NCI-H2196 (cell line): Measurements from ENCODE around the gene MANF.
"Not testable (repeated sequence)": the region's sequence is repeated elsewhere in the genome, so short reads cannot be mapped to it uniquely, and the experiment has no call there.

Experiments used
- DNase-seq: peaks from one replicate; lab custom pipeline; 2025; ENCODE audit not compliant: unreplicated experiment; lab: John Stamatoyannopoulos, UW

The MANF gene

DNA sequence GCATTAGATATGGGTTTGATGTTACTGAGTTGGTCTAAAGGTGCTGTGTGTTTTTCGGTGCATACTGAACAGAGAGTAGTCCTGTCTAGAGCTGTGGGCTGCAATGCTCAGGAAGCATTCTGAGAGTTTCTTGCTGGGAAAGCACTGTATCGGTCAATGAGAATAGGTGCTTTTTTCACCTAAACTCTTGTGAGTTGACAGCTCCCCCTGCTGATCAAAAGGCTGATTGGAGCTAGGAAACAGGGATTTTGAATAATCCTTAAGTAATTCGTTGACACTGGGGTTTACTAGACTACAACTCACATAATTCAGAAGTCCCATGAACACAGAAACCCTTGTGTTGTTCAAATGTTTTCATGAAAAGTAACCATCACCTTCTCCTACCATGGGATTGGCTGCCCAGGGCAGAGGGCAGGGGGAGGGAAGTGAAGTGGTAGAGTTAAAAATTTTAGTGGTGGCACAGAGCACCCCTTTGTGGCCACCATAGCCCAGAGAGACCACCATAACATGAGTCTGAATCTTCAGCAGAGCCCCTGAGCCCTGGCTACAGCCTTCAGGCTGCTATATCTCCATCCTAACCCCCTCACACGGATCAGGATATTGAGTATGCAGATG lies 13.0 kb upstream of the MANF start:
- DNase-seq, result peak; percentile 59

DNA sequence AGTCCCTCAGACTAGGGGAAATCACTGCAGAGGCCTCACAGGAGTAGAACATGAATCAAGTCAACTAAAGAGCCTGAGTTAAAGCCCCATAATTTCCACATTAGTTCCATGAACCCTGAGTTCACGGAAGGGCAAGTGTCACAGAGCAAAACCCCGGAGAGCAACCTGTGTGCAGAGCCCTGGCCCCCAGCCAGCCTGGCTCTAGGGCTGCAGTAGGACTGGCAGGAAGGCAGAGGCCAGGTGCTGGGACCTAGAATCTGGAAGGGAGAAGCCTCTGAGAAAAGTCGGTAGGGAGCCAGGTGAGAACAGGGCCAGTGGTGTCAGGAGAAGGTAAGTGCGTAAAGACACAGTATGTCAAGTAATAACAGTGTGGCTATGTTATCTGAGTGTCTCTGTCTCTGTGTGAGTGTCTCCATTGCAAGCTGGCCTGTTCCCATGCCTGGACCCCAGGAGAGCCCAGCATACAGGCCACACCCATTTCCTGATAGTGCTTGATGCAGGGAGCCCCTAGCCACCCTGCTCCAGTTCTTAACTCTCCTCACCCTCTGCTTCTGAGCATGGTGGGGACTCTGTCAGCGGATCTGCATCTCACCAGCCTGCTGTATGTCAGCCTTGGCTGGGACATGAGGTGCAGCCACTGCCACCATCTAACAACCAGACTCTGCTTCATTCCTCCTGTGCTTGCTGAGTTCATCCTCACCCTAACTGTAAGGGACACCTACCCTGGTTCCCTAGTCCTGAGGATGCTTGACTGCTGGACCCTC lies 11.3 kb upstream of the MANF start:
- DNase-seq, result peak; percentile 5

DNA sequence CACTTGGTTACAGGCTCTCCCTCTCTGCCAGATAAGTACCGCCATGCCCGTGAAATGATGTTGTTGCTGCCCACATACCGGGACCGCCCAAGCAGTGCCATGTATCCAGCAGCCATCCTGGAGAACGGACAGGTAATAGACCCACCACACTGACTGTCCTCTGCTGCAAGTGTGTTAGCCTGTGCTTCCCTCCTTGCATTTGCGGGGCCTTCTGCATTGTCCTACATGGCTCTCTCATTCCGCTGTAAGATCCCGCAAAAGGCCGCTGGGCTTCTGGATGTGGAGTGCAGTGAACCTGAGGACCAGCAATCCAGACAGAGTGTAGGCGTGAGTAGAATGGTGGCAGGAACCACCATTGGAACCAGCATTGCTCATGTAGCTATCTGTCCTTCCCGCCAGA lies 10.6 kb upstream of the MANF start:
- DNase-seq, result no peak

DNA sequence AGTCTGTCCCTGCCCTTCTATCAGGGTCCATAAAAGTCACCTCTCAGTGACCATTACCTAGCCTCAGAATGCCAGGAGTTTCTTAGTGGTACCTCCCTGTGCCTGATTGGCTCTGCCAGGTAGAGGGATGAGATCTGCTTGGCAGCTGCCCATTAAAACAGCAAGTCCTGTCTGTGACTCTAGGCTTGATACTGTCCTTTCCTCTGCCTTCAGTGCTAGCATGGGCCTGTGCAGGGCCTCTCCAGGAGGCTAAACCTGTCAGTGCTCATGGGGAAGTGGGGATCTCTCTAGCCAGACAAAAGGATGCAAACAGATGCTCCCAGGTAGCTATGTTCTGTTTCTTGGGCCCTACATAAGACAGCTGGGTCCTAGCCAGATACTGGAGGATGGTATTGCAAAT lies 10.0 kb upstream of the MANF start:
- no peak for DNase-seq

DNA sequence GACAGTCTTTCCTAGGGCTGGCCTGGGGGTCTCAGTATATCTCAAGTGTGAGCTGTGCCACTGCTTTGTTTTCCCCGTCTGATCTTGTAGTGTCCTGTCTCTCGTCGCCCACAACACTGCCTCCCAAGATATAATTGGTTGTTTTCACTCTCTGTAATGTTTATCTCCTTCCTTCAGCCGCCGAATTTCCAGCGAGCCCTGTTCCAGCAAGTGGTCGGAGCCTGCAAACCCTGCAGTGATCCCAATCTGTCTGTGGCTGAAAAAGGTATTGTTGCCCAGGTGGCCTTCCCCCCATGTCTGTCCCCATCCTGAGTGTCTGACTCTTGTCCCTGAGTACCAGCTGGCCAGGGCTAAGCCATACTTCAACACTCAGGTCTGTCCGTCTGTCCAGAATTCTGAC lies 9.5 kb upstream of the MANF start:
- DNase-seq, result no peak

DNA sequence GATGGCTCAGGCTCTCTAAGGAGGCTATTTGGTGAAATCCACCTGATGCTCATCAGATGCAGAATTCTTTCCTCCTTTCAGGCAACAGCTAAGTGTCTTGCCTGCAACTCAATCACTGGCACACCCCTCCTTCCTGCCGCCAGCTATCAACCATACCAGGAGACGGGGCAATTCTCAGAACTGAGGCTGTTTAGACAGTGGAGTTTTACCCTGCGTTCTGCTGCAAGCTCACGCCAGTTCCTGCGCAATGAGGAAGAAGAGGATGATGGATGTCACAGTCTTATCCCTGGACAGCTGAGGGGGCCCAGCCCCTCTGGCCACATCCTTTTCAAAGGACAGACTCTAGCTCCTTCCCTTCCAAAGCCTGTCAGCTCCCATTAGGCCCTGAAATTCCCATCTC lies 7.0 kb upstream of the MANF start:
- no peak for DNase-seq

DNA sequence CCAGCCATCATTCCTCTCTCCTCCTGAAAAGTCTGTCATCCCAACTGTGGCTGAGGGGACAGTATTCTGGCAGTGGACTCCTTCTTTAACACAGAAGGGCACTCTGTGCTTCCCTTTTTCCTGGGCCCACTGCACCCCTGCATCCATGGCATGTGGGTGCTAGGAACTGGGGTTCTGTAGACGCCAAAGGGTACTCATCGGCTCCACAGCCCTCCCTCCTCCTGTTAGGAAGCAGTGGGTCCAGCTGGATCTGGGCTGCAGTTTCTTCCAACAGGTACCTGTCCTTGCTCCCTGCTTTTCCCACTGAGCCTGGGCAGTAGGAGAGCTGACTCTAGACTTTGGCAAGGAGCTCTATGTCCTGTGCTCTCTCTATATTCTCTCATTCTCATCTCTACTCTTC lies 6.4 kb upstream of the MANF start:
- DNase-seq, result no peak

DNA sequence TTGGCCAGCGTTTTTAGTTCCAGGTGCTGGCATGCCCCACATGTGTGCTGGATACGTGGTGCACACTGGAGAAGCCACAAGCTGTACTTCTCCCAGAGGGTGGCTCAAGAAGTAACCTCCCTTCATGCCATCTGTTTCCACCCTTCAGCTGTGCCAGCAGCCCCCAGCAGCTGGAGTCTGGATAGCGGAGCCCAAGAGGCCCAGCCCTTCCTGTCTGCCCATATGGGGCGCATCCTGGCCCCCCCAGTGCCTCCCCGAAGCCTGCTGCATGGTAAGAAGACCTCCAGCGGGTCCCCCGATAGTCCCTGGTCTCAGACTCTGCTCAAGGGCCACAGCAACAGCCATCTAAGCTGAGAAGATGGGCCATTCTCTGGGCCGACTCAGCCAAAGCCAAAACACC lies 5.8 kb upstream of the MANF start:
- no peak for DNase-seq

DNA sequence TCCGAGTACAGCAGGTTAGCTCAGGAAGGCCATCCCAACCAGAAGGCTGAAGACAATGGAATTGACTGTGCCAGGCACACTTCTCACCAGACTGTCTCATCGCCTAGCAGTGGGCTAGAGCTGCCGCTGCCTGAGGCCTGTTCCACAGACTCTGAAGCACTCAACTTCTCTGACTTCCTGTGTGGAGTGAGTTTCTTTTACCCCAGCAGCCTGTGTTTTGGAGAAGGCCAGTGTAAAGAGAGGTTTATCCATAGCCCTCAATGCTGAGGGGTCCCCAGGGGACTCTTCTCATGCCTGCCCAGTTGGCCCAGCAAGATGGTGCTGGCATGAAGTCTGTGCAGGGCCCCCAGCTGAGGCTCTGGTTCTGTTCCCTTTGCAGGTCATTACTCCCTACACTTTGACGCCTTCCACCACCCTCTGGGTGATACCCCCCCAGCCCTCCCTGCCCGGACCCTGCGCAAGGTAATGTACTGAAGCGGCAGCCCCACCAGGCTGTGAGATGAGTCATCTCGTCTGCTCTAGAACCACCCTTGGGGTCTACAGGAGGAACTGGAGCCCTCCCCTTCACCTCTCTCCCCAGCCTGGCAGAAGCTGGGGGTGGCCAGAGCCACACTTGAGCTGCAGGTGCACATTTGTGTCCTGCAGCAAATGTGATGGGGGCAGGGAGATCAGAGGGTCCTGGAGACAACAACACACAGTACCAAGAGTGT lies 5.2 kb upstream of the MANF start:
- no peak for DNase-seq

DNA sequence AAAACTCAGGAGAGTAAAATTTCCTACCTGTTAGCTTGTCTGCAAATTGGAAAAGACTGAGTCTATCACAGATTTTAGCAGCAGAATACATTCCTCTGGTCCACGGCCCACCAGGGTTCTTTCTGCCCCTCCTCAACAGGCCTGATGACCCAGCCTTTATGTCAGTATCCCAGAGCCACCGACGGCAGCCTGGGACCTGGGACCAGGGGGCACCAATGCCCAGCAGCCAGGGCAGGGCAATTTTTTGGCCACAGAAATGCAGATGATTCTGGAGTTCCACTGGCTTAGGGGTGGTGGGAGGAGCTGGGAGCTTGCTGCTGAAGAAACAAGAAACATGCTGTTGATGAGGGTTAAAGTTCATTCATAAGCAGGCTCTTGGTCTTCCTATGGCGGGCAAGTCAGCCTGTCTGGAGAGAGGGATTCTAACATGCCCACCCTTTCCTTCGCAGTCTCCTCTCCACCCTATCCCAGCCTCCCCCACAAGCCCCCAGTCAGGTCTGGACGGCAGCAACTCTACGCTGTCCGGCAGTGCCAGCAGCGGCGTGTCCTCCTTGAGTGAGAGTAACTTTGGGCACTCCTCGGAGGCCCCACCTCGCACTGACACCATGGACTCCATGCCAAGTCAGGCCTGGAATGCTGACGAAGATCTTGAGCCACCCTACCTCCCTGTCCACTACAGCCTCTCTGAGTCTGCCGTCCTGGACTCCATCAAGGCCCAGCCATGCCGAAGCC lies 4.3 kb upstream of the MANF start:
- no peak for DNase-seq

DNA sequence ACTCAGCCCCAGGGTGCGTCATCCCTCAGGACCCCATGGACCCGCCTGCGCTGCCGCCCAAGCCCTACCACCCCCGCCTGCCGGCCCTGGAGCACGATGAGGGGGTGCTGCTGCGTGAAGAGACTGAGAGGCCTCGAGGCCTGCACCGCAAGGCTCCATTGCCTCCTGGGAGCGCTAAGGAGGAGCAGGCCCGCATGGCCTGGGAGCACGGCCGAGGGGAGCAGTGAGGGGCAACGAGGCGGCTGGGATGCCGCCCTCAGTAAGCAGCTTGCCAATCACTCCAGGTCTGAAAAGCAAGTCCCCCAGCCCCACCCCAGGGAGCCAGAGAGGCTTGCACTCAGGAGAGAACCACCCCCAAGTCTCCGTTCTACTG lies 3.8 kb upstream of the MANF start:
- no peak for DNase-seq

DNA sequence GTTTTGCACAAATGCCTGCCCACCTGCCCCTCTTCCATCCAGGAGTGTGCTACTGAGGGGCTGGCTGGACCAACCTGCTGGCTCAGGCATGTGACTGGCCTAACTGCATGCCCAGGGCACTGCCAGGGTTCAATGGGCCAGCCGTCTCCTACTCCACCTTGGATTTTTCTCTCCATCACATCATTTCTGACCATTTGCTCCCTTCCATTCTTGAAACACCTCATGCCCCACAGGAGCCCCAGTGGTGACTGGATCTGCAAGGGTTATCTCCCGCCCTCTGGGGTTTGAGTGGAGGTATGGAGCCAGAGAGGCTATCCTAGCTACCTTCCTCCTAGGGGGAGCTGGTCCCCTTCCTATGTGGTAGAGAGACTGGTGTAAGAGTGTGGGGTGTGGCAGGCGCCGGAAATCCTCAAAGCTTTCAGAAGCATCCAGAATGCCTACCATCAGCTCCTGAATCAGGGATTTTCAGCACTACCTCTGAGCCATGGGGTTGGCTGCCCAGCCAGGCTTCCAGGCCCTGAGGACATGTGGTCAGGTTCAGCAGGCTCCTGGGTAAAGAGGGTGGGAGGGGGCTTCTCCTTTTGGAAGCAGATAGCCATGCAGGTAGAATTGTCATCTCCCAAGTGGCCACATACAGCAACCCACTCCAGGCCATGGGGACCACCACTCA lies 2.9 kb upstream of the MANF start:
- no peak for DNase-seq

DNA sequence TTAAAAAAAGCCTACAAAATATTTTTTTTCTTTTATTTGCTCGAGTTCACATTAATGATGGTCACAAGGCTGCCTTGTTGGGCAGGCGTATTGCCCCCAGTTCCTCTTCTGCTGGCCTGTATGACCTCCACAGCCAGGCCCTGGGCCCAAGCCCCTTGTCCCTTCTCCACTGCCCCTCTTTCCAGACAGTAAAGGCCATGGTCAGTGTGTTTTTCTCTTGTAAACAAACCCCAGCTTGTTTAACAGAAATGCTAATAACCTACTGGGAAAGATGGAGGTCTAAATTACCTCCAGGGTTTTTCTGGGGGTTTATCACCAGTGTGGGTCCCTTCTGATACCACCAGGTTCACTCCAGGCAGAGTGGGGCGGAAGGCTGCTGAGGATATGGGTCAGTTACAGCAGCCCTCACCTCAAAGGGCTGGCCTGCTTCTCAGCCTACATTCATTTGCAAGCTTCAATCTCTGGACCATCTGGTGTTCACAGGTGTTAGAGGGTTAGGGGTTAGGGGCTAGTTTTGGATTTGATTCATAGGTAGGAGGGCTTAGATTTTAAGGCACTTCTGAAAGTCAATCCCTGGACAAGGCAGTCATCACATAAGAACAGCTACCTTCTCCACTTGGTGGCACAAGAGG lies 2.0 kb upstream of the MANF start:
- no peak for DNase-seq

DNA sequence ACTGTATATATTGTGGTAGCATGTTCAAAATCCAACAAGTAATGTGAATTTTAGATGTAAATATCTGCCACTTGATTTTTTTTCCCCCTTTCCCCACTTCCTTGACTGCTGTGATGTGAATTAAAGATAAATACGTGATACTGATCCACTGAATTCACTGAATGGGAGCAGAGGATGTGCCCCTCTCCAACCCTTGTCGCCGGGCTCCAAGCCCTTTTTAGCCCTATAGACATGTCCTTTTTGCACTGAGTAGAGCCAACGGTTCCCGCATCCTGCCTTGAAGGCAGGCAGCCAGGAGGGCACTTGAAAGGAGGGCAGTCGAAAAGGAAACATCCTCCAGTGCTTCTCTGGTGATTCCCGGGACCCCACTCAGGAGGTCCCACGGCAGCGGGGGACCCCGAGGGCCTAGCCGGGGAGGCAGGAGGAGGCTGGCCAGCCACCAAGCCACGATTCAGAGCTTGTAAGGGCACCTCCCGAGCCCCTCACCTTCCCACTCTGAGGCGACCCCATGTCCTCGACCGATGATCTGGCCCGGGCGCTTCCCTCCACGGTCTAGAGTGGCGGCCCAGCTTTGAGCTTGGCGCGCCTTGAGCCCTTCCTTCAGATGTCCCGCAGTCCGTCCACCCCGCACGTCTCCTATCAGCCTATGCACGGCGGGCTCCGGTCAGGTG lies 901 bp upstream of the MANF start:
- no peak for DNase-seq

DNA sequence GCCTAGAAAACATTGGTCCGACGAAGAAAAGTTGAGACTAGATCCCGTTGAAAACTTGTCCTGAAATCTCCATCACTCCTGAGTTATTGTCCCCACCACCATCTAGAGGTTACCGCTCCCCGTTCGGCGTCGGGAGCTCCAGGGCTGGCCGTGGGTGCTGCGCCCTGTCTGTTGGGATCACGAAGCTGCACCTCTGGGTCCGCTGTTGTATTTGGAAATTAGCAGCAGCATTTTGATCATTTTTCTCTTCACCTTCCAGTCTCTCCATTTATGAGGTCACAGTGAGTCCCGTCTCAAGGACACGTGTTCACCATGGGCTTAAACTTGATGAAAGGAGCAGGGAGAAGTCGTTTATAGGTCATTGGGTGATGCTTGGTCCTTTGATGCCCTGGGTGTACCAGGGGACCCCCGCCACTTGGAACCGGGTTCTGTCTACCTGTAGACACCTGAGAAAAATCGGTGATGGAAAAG lies 565 bp downstream of the MANF start:
- no peak for DNase-seq

DNA sequence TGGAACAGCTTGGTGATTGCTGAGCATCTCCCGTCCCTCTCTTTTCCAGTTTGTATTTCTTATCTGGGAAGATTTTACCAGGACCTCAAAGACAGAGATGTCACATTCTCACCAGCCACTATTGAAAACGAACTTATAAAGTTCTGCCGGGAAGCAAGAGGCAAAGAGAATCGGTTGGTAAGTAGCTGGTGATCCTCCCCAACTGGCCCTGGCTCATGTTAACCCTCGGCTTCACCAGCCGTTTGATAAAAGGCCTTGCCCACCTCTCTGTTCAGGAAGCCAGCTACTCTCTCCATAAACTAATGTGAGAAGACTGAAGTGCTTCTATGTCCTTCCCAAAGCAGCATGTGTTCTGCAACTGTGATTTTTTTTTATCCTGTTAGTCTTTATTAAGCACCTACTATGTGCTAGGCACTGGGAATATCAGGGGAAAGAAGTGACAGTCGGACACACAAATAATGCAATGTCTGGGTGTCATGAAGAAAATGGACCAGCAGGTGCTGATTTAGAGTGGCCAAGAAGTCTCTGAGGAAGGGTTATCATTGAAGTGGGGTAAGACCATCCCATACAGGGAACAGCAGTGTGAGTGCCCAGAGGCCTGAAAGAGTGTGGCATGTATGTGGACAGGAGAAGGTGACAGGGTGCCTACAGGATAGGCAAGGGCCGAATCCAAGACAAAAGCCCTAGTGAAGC lies 1.2 kb downstream of the MANF start:
- DNase-seq, result no peak

DNA sequence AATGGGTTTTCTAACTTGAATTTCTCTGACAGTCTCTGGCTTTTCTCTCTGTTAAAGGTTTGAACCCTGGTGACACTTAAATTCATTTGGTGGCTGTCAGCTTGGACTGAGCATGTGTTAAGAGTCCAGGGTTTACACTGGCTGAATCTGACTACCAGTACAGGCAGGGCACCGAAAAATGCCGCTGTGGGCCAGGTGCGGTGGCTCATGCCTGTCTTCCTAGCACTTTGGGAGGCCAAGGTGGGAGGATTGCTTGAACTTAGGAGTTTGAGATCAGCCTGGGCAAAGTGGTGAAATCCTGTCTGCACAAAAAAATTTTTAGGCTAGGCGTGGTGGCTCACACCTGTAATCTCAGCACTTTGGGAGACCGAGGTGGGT lies 1.8 kb downstream of the MANF start:
- DNase-seq, result no peak

DNA sequence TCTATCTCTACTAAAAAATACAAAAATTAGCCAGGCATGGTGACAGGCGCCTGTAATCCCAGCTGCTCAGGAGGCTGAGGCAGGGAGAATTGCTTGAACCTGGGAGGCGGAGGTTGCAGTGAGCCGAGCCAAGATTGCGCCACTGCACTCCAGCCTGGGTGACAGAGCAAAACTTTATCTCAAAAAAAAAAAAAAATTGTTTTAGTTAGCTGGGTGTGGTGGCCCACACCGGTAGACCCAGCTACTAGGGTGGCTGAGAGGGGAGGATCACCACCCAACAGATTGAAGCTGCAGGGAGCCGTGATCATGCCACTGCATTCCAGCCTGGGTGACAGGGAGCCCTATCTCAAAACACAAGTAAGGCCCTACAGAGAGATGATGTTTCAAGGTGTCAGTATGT lies 2.2 kb downstream of the MANF start:
- DNase-seq, result not testable (repeated sequence)

DNA sequence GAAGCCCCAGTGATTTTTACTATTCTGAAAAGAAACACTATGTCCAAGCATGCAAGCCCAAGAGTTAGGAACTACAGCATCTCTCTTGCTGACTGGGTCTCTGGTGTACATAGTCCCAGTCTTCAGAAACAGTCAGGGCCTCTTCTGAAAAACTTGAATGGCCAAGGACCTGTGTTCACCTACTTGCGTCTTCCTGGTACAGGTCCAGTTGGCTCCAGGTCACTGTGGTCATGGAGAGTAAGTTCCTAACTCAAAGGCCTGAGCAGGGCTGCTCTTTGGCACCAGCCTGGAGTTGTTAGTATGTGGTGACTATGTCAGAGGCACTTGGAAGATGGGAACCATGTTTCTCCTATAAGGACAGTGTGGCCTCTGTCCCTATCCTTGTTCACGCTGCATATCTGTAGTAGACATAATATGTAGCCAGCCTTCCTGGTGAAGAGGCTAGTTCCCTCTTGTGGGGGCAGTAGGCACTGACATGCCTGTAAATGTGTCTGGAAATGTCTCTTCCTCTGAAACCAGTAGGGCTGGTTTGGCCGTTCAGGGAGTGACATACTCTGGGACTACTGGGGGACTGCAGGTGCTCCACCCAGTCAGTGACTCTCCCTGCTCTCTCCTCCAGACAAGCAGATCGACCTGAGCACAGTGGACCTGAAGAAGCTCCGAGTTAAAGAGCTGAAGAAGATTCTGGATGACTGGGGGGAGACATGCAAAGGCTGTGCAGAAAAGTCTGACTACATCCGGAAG lies 3.4 kb downstream of the MANF start:
- peak; percentile 32 for DNase-seq
